T-helper 2 cell treated with Interferon-gamma antibody and Interleukin-4, amounts not matched to agents 100 ng/mL and 5 ng/mL, for 36 hours (primary cell): ENCODE results near the gene RANBP17. TPM values are rescaled to one million over a fixed set of nuclear protein-coding genes. Genes with fewer than 3 reads are reported as not detected.
"Not testable (repeated sequence)": the region's sequence is repeated elsewhere in the genome, so short reads cannot be mapped to it uniquely, and the experiment has no call there.

Experiments used
- intact Hi-C: fragments of 100-400 bp; cut with micrococcal nuclease; formaldehyde crosslinking; loops from one replicate; pipeline ENCODE4 v1.15.1; 2023
- total RNA-seq: library from RNA; stranded (reverse); gene quantifications from 2 replicates; pipeline ENCODE4 v1.2.3, GENCODE V29; 2022

Gene RANBP17
- total RNA-seq, 1 donor from 2014 or later: not detected

DNA sequence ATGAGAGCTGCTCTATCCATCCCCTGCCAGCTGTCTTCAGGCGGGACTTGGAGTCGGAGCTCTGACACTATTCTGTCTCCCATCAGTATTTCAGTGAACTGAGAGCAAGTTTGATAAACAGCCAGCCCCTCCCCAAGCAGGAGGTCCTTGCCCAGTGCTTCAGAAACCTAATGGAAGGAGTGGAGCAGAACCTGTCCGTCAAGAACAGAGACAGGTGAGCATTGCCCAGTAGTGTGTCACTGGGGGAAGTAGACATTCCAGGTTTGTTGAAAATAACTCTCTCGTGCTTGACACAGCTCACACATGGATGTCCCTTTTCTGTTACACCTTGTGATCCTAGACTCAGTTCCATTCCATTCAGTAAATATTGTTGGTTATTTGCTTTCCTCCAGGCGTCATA, 434.0 kb downstream of the RANBP17 start:
- intact Hi-C loops: no loop called here

GRCh38 chr5:171297941-171298340, 436.1 kb downstream of the RANBP17 start:
- intact Hi-C loops: not testable (repeated sequence)

GRCh38 chr5:171299228-171299627, 437.4 kb downstream of the RANBP17 start:
- intact Hi-C loops: no loop called here

DNA sequence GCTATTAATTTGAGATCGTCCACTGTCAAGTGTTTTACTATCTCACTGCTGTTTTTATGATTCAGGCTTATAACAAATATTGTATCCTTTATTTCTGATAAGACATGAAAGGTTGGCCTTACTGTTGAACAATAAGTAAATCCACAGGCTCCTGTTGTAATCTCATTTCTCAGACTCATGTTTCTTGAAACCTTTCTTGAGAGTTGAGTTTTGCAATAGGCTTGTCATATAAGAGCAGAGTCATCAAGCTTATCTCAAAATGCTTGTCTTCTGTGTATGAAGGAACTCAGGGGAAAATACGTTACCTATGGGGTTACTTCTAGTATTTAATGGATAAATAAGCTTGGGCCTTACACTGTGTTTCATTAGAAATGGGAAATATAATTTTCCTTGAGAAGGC, 438.0 kb downstream of the RANBP17 start:
- intact Hi-C loops: no loop called here

DNA sequence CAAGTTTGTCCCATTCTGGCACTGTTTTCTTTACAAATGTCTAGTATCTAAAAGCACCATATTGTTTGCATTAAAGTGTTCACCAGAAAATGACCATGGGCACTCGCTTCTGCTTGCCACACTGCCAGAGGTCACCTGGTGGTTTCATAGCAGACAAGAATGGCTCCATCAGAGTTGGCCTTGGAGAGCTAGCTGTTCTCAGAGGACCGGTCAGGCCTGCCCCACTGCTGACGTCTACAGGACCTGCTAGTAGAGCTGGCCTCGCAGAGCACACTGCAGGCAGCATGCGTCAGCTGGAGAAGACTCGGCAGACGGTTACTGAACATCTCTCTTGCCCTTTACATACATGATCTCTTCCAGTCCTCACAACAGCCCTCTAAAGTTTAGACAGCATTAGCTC, 438.5 kb downstream of the RANBP17 start:
- intact Hi-C loops: no loop called here

- intact Hi-C loops: no loop called here
These were observed 444.3 kb downstream of the RANBP17 start for GRCh38 chr5:171306166-171306565.

- intact Hi-C loops: no loop called here
These were observed 445.2 kb downstream of the RANBP17 start for GRCh38 chr5:171306781-171307591.

DNA sequence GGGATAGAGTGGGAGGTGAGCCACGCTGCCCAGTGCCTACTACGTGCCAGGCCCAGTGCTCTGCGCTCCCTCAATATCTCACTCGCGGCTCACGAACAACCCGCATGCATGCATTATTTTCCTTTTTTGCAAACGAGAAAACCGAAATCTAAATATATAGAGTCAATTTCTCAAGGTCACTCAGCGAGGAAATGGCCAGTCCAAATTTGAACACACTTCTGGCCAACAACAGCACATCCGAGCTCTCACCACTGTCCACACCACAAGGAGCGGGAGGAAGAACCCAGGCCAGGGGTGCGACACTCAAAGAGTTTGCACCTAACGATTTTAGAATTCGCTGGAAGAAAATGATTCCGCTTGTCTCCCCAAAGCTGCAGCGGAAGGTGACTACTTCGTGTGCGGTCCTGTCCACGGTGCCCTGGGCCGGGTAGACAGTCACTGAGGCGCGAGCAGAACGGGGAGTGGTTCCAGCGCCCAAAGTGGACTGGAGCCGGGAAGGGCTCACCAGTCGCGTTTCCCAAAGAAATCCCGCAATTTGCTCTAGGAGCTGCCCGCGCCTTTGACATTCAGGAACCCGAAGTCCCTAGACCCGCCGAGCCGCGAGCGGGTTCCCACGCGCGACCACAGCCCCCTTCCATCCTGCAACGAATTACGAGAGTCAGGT, 446.1 kb downstream of the RANBP17 start:
- intact Hi-C loops: no loop called here

DNA sequence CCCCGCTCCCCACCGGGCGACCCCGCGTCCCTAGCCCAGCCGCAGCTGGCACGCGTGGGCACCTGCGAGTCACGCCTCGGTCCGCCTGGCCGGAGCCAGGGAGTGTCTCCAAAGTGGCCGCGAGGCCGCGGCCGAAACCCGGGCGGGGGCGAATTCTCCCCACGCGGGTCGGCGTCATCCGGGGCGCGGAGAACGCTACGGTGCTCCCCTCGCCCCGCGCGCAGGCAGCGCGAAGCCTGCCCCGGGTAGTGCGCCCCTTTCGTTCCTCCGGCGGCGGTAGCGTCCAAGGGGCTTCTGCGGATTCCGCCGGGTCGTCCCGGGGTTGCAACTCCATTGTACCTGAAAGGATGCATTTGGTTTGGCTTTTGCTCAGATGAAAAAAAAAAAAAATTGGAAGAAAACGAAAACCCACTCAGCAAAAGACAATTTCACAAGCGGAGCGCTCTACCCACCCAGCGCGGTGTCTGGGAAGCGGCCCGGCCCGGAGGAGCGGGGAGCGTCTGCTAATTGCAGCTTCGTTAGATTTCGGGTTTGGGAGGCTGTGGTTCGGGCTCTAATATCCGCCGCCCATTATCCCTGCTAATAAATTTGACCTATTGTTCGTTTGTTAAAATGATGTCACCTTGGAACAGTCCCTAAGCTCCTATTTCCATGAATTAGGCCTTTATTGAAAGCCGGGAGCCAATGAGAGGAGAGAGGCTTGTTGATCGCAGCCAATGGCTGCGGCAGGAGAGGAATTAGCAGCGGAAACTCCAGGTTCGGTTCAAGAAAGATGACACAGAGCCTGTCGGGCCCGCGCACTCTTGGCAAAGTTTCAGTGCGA, 446.8 kb downstream of the RANBP17 start, which contains the start of gene TLX3:
TSS of gene TLX3 (plus strand) at position 796 of the 823 bp plus-strand sequence. CDS start 118 bp downstream, outside the sequence.
- intact Hi-C loops: no loop called here

GRCh38 chr5:171309276-171310211, 447.7 kb downstream of the RANBP17 start:
- intact Hi-C loops: loop anchor here (5.0 kb wide), 1 partner anchor 1933 kb away; no protein-coding TSS in a partner anchor

DNA sequence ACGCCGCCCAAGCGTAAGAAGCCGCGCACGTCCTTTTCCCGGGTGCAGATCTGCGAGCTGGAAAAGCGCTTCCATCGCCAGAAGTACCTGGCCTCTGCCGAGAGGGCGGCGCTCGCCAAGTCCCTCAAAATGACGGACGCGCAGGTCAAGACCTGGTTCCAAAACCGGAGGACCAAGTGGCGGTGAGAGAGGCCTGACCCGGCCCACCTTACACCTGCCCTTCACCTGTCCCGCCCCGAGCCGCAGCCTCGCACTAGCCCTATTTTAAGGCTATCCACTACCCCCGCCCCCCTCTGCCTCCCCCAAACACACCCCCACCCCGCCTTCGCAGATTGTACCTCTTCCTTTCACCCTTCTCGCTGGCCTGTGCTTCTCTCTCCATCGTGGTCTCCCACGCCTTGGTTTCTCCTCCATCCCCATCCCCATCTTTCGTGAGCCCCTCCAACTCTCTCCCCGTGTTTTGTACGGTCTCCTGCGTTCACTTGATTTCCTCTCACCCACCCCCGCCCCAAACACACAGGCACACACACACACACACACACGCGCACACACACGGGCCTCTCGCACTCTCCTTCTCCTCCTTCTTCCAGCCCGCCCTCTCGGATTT, 448.5 kb downstream of the RANBP17 start:
- intact Hi-C loops: loop anchor here (5.0 kb wide), 1 partner anchor 1932 kb away; no protein-coding TSS in a partner anchor

- intact Hi-C loops: loop anchor here (5.0 kb wide), 1 partner anchor 1931 kb away; no protein-coding TSS in a partner anchor
These were observed 449.1 kb downstream of the RANBP17 start for GRCh38 chr5:171310819-171311321.

DNA sequence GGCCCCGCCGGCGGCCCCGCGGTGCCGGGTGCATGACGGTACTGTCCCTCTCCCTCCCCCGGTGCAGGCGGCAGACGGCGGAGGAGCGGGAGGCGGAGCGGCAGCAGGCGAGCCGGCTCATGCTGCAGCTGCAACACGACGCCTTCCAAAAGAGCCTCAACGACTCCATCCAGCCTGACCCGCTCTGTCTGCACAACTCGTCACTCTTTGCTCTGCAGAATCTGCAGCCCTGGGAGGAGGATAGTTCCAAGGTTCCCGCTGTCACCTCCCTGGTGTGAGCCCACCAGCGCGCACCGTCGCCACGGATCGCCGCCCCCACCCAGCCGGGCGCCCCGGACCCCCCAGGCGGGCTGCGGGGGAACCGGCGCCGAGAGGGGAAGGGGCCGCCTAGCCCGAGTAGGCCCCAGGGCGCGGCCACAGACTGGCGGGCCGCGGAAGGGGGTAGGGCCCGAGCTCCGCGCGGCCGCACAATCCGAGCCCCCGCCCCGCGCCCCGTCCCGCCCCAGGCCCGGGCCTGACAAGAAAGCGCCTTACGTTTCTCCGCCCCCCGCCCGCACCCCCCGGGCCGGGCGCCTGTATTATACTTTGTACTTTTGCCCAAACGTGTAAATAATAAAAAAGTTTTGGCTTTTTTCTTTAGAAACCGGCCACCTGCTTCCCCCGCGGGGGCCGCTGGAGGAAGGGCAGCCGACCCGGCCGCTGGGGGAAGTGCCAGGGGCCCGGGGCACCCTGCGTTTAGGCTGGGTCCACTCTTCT, 449.7 kb downstream of the RANBP17 start:
- intact Hi-C loops: loop anchor here (5.0 kb wide), 1 partner anchor 1931 kb away; no protein-coding TSS in a partner anchor

- intact Hi-C loops: loop anchor here (5.0 kb wide), 1 partner anchor 1930 kb away; no protein-coding TSS in a partner anchor
These were observed 450.5 kb downstream of the RANBP17 start for GRCh38 chr5:171312129-171312974.

- intact Hi-C loops: loop anchor here (5.0 kb wide), 1 partner anchor 1929 kb away; no protein-coding TSS in a partner anchor
These were observed 451.8 kb downstream of the RANBP17 start for GRCh38 chr5:171313481-171314206.

GRCh38 chr5:171314728-171315385, 453.0 kb downstream of the RANBP17 start:
- intact Hi-C loops: loop anchor here (5.0 kb wide), 1 partner anchor 1927 kb away; no protein-coding TSS in a partner anchor
